H9 (cell line): ENCODE data around the gene GRAMD1C. TPM values are rescaled to one million over a fixed set of nuclear protein-coding genes. Genes with fewer than 3 reads are reported as not detected.

Experiments
- DNase-seq: peaks from one replicate; pipeline ENCODE4 v3.0.0-alpha.2; 2017
- H2AFZ ChIP-seq: one replicate; pipeline ENCODE4 v1.6.1; 2013; ENCODE audit warnings: mild to moderate bottlenecking, low read length, control low read depth, moderate library complexity
- H2AK5ac ChIP-seq: 2 replicates; pipeline ENCODE4 v1.6.1; 2013; ENCODE audit warnings: low read length, control low read depth, mixed read lengths; ENCODE audit not compliant: insufficient read length
- H2BK120ac ChIP-seq: one replicate; pipeline ENCODE4 v1.6.1; 2013; ENCODE audit warnings: low read depth, mild to moderate bottlenecking, low read length, control low read depth, inconsistent platforms; ENCODE audit not compliant: poor library complexity, severe bottlenecking
- H2BK12ac ChIP-seq: 2 replicates; pipeline ENCODE4 v1.6.1; 2013; ENCODE audit warnings: low read length, control low read depth, mixed read lengths, low read depth; ENCODE audit not compliant: insufficient read length
- H2BK15ac ChIP-seq: 2 replicates; pipeline ENCODE4 v1.6.1; 2013; ENCODE audit warnings: low read depth, low read length, control low read depth
- H2BK20ac ChIP-seq: one replicate; pipeline ENCODE4 v1.6.1; 2013; ENCODE audit warnings: low read depth, mild to moderate bottlenecking, low read length, control low read depth, inconsistent platforms; ENCODE audit not compliant: poor library complexity, severe bottlenecking
- H2BK5ac ChIP-seq: 2 replicates; pipeline ENCODE4 v1.6.1; 2013; ENCODE audit warnings: low read length, control low read depth, mixed read lengths; ENCODE audit not compliant: insufficient read length
- H3K14ac ChIP-seq: 2 replicates; pipeline ENCODE4 v1.6.1; 2013; ENCODE audit warnings: low read length, control low read depth; ENCODE audit not compliant: insufficient read depth
- H3K18ac ChIP-seq: 2 replicates; pipeline ENCODE4 v1.6.1; 2013; ENCODE audit warnings: low read depth, mild to moderate bottlenecking, mixed read lengths, low read length, control low read depth; ENCODE audit not compliant: insufficient read length
- H3K23ac ChIP-seq: 2 replicates; pipeline ENCODE4 v1.6.1; 2013; ENCODE audit warnings: low read length, control low read depth, mixed read lengths, low read depth; ENCODE audit not compliant: insufficient read length
- H3K23me2 ChIP-seq: 2 replicates; pipeline ENCODE4 v1.6.1; 2013; ENCODE audit warnings: low read depth, mild to moderate bottlenecking, mixed read lengths, low read length, control low read depth; ENCODE audit not compliant: insufficient read length, poor library complexity, severe bottlenecking
- H3K27ac ChIP-seq: 2 replicates; pipeline ENCODE4 v1.5.1; 2013; ENCODE audit warnings: low read length, control low read depth, mixed read lengths, low read depth; ENCODE audit not compliant: insufficient read length
- H3K27me3 ChIP-seq: 2 replicates; pipeline ENCODE4 v1.6.1; 2013; ENCODE audit warnings: low read length, control low read depth, inconsistent platforms; ENCODE audit not compliant: insufficient read depth
- H3K4ac ChIP-seq: 2 replicates; pipeline ENCODE4 v1.6.1; 2013; ENCODE audit warnings: low read depth, mild to moderate bottlenecking, control low read depth, inconsistent platforms, low read length, moderate library complexity
- H3K4me1 ChIP-seq: 2 replicates; pipeline ENCODE4 v1.6.1; 2013; ENCODE audit warnings: low read length, control low read depth, inconsistent platforms; ENCODE audit not compliant: insufficient read depth
- H3K4me2 ChIP-seq: 2 replicates; pipeline ENCODE4 v1.6.1; 2013; ENCODE audit warnings: low read length, control low read depth, mixed read lengths; ENCODE audit not compliant: insufficient read length, insufficient read depth
- H3K56ac ChIP-seq: 2 replicates; pipeline ENCODE4 v1.6.1; 2013; ENCODE audit warnings: low read depth, mild to moderate bottlenecking, mixed read lengths, low read length, control low read depth; ENCODE audit not compliant: insufficient read length
- H3K79me1 ChIP-seq: 2 replicates; pipeline ENCODE4 v1.6.1; 2013; ENCODE audit warnings: low read depth, mild to moderate bottlenecking, moderate library complexity, low read length, control low read depth, inconsistent platforms; ENCODE audit not compliant: insufficient read depth, poor library complexity, severe bottlenecking
- H3K79me2 ChIP-seq: 2 replicates; pipeline ENCODE4 v1.6.1; 2013; ENCODE audit warnings: low read length, control low read depth, inconsistent platforms; ENCODE audit not compliant: insufficient read depth
- H3K9ac ChIP-seq: 2 replicates; pipeline ENCODE4 v1.6.1; 2013; ENCODE audit warnings: low read length, control low read depth, mixed read lengths; ENCODE audit not compliant: insufficient read length; ENCODE audit errors: extremely low read depth
- H3K9me3 ChIP-seq: one replicate; pipeline ENCODE4 v1.6.1; 2013; ENCODE audit warnings: low read depth, low read length, inconsistent platforms; ENCODE audit not compliant: control insufficient read depth
- H3T11ph ChIP-seq: one replicate; pipeline ENCODE4 v1.6.1; 2013; ENCODE audit warnings: mild to moderate bottlenecking, low read length, control low read depth, inconsistent platforms
- H4K20me1 ChIP-seq: one replicate; pipeline ENCODE4 v1.6.1; 2013; ENCODE audit not compliant: control insufficient read depth, insufficient read length, insufficient read depth
- H4K5ac ChIP-seq: 2 replicates; pipeline ENCODE4 v1.6.1; 2013; ENCODE audit warnings: low read depth, mild to moderate bottlenecking, mixed read lengths, low read length, control low read depth; ENCODE audit not compliant: insufficient read length
- H4K8ac ChIP-seq: replicated peaks from 2 replicates; pipeline ENCODE4 v1.6.1; 2013; ENCODE audit warnings: low read length, control low read depth, mixed read lengths, low read depth; ENCODE audit not compliant: insufficient read length
- H4K91ac ChIP-seq: 2 replicates; pipeline ENCODE4 v1.6.1; 2013; ENCODE audit warnings: low read depth, mild to moderate bottlenecking, moderate library complexity, mixed read lengths, low read length, control low read depth; ENCODE audit not compliant: insufficient read length
- H3K27ac Mint-ChIP-seq, 3 experiments: 2 replicates in 2 of 3; 3 replicates in 1 of 3; pipeline ENCODE4 v1.8.0; 2020 to 2021; ENCODE audit warnings: mixed read lengths in 3 of 3, mild to moderate bottlenecking in 1 of 3, moderate library complexity in 1 of 3
- H3K27me3 Mint-ChIP-seq: 2 replicates; pipeline ENCODE4 v1.8.0; 2021; ENCODE audit warnings: low read depth, mild to moderate bottlenecking, moderate library complexity, mixed read lengths
- H3K36me3 Mint-ChIP-seq, 3 experiments: 2 replicates in 2 of 3; 3 replicates in 1 of 3; pipeline ENCODE4 v1.8.0; 2020 to 2021; ENCODE audit warnings: low read depth in 3 of 3, mixed read lengths in 3 of 3; ENCODE audit not compliant: insufficient read depth in 1 of 3
- H3K4me1 Mint-ChIP-seq, 2 experiments: 2 replicates each; pipeline ENCODE4 v1.8.0; 2020; ENCODE audit warnings: mixed read lengths in 2 of 2
- H3K4me3 Mint-ChIP-seq, 2 experiments: 2 replicates in 1 of 2; 3 replicates in 1 of 2; pipeline ENCODE4 v1.8.0; 2020 to 2021; ENCODE audit warnings: mild to moderate bottlenecking in 2 of 2, mixed read lengths in 2 of 2, moderate library complexity in 1 of 2
- H3K9me3 Mint-ChIP-seq, 2 experiments: 2 replicates in 1 of 2; 3 replicates in 1 of 2; pipeline ENCODE4 v1.8.0; 2020; ENCODE audit warnings: mild to moderate bottlenecking in 2 of 2, mixed read lengths in 2 of 2, moderate library complexity in 1 of 2
- CTCF ChIP-seq: fragments of 200-600 bp; sonication (generic); conservative IDR thresholded peaks from 3 replicates; pipeline ENCODE4 v1.8.0; 2021; ENCODE audit warnings: antibody characterized with exemption, mild to moderate bottlenecking
- WGBS: extraction: QIAGEN DNeasy Blood & Tissue Kit; methylation state at CpG from one replicate; pipeline ENCODE4 v1.1.7; 2013; ENCODE audit warnings: missing lambda C conversion rate, low lambda C conversion rate, mixed read lengths; ENCODE audit not compliant: insufficient read length; ENCODE audit errors: extremely low coverage; 5-methylcytosine and 5-hydroxymethylcytosine counted together
- total RNA-seq: library from RNA; stranded (reverse); gene quantifications from 2 replicates; pipeline ENCODE4 v1.2.1, GENCODE V29; 2021

GRAMD1C gene
- total RNA-seq, 1 experiment from 2014 or later, result 1.8 TPM

GRCh38 chr3:113873293-113873692 lies 34.7 kb downstream of the GRAMD1C start:
- Histone ChIP-seq H2BK5ac (no peak overlapping the region), H3T11ph (no peak overlapping the region), H4K5ac (no peak overlapping the region), H4K20me1 (no peaks in the 10 kb centered on the region), H2AK5ac (no peak overlapping the region), H3K23ac (no peak overlapping the region), H3K18ac (no peak overlapping the region), H3K56ac (no peak overlapping the region), H3K9ac (no peak overlapping the region), H3K27ac (no peak overlapping the region), H3K4me2 (no peak overlapping the region), H4K91ac (no peak overlapping the region), H2BK20ac (no peak overlapping the region), H3K23me2 (no peaks in the 10 kb centered on the region), H3K27me3 (no peaks in the 10 kb centered on the region), H3K79me2 (no peaks in the 10 kb centered on the region; the same call in 1 of the 2 replicates), H3K79me1 (no peaks in the 10 kb centered on the region), H4K8ac (no peak overlapping the region), H3K4me1 (no peaks in the 10 kb centered on the region), H2BK15ac (no peak overlapping the region), H3K4ac (no peak overlapping the region), H3K14ac (no peak overlapping the region), H2BK120ac (no peak overlapping the region), H3K9me3 (no peaks in the 10 kb centered on the region), H2BK12ac (no peak overlapping the region), H2AFZ (no peak overlapping the region)
- WGBS, result no CpG with 5 or more reads among the region's 6 CpGs
- H3K4me3 Mint-ChIP-seq, result no peak overlapping the region
- no peak for DNase-seq
- TF ChIP-seq CTCF, result no peak
- H3K9me3 Mint-ChIP-seq, result no peaks in the 10 kb centered on the region; a peak in 1 of 5 replicates
- no peak overlapping the region; a peak in 1 of 7 replicates for H3K27ac Mint-ChIP-seq
- no peaks in the 10 kb centered on the region for H3K27me3 Mint-ChIP-seq
- no peaks in the 10 kb centered on the region for H3K36me3 Mint-ChIP-seq
- H3K4me1 Mint-ChIP-seq, result no peaks in the 10 kb centered on the region
